Coronary artery (tissue), 2 donors: ENCODE results near the gene MGST2.

Experiments
- DNase-seq: peaks from one replicate; pipeline ENCODE4 v3.0.0-alpha.2; 2017; ENCODE audit warnings: low spot score
- H3K27ac ChIP-seq, 2 donors: fragments of 200-600 bp; sonication (generic); one replicate each; pipeline ENCODE4 v1.5.1; 2016 to 2019
- H3K4me3 ChIP-seq: fragments of 200-600 bp; sonication (generic); 2 replicates; pipeline ENCODE4 v1.5.1; 2016; ENCODE audit warnings: mild to moderate bottlenecking, moderate library complexity
- CTCF ChIP-seq: fragments of 200-600 bp; sonication (generic); IDR thresholded peaks from one replicate; pipeline ENCODE4 v1.5.1; 2019; ENCODE audit warnings: antibody characterized with exemption

The MGST2 gene

DNA sequence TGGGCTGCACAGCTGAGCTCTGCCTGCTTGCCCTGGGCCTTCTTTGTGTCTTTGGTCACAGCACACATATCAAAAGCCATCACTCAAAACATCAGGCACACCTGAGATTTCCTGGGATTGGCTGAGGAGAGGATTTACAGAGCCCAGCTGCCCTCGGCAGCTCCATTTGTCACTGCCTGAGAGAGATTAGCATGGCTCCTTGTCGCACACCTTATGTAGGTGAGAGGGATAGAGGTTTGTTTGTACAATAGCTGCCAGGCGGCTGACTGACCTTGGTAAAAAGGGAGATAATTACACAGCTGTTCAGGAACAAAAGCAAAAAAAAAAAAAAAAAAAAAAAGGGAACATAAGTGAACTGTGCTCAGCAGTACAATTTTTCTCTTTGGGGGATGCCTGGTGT, 63.2 kb downstream of the MGST2 start:
- Histone ChIP-seq H3K4me3 (no peak overlapping the region), H3K27ac (no peak overlapping the region)

GRCh38 chr4:139732991-139733570, 67.5 kb downstream of the MGST2 start:
- Histone ChIP-seq H3K4me3 (no peak overlapping the region), H3K27ac (no peak overlapping the region)
- no peak for TF ChIP-seq CTCF
- no peak for DNase-seq

More for the DNA sequence above, 63.2 kb downstream of the MGST2 start:
- no peak for TF ChIP-seq CTCF
- DNase-seq: no peak

GRCh38 chr4:139734201-139734874, 68.7 kb downstream of the MGST2 start:
- H3K27ac ChIP-seq: peak overlapping the region; percentile 84 to 87
- no peak for TF ChIP-seq CTCF
- H3K4me3 ChIP-seq: peak overlapping the region; percentile 74
- DNase-seq: no peak

DNA sequence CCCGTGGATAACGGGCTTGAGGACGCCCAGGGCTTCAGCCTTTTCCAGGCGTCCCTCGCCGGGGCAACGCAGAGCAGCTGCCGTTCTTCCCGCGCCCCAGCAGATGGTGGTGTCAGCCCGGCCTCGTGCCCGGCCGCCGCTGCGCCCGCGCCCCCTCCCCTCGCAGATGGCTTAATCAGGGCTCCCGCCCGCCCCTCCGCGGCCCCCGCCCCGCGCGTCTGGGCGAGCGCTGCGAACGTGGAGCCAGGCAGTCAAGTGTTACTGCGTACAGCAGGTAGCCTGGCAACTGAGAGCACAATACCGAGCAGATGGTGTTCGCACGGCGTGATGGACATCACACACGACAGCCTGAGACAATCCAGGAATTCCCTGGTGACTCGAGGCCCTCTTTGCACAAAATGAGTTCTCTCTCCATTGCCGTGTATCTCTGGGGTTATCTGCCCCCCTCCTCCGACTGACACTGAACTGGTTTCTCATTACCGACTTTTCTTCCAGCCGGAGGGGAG, 69.3 kb downstream of the MGST2 start:
- TF ChIP-seq CTCF: peak; percentile 86

GRCh38 chr4:139735381-139736273, 70.0 kb downstream of the MGST2 start:
- TF ChIP-seq CTCF: no peak
- Histone ChIP-seq H3K27ac (peak overlapping the region; percentile 84 to 87), H3K4me3 (peak overlapping the region; percentile 74)
- no peak for DNase-seq

More for the DNA sequence above, 69.3 kb downstream of the MGST2 start:
- DNase-seq: peak; percentile 92
- Histone ChIP-seq H3K27ac (peak overlapping the region; percentile 84 to 87), H3K4me3 (peak overlapping the region; percentile 74)

DNA sequence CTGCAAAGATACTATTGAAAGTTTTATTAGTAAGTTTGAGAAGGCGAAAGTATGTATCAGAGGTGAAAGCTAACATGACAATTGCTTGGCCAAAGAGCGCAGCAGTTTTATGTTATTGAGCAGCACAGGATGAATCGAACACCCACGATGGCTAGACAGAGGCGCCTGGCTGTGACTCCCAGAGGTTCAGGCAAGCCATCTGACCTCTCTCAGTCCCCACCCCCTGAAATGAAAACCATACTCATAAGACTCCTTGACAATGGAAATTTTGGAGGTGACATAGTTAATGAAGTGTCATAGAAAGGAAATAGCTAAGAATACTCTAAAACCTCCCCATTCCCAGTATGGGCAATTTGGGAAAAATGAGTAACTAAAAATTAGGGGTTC, 70.6 kb downstream of the MGST2 start:
- no peak for DNase-seq
- peak overlapping the region; percentile 84 to 87 for H3K27ac ChIP-seq
- H3K4me3 ChIP-seq: no peak overlapping the region
- no peak for TF ChIP-seq CTCF
